Measurements from ENCODE around the gene HDGFL1. TPM values are rescaled to one million over a fixed set of nuclear protein-coding genes. Genes with fewer than 3 reads are reported as not detected.

The HDGFL1 gene
- polyA plus RNA-seq, 1 donor, result not detected

GRCh38 chr6:22593895-22594294 lies 24.5 kb downstream of the HDGFL1 start:
- no peak for DNase-seq

GRCh38 chr6:22596011-22596410 lies 26.6 kb downstream of the HDGFL1 start:
- no peak for DNase-seq

GRCh38 chr6:22598339-22598738 lies 29.0 kb downstream of the HDGFL1 start:
- DNase-seq, result no peak

- no peak for DNase-seq
Observed at GRCh38 chr6:22600059-22600458, 30.7 kb downstream of the HDGFL1 start.

GRCh38 chr6:22601984-22602383 lies 32.6 kb downstream of the HDGFL1 start:
- no peak for DNase-seq

- no peak for DNase-seq
Observed at GRCh38 chr6:22605736-22606135, 36.4 kb downstream of the HDGFL1 start.

GRCh38 chr6:22610127-22610526 lies 40.8 kb downstream of the HDGFL1 start:
- no peak for DNase-seq

- DNase-seq, result no peak
Observed at GRCh38 chr6:22612236-22612635, 42.9 kb downstream of the HDGFL1 start.

GRCh38 chr6:22613051-22613450 lies 43.7 kb downstream of the HDGFL1 start:
- no peak for DNase-seq

- DNase-seq, result peak; percentile 71
Observed at GRCh38 chr6:22613695-22614094, 44.3 kb downstream of the HDGFL1 start.

- DNase-seq, result no peak
Observed at GRCh38 chr6:22614547-22614946, 45.2 kb downstream of the HDGFL1 start.

- no peak for DNase-seq
Observed at GRCh38 chr6:22621028-22621427, 51.7 kb downstream of the HDGFL1 start.
